Ovary (tissue), 3 donors: Measurements from ENCODE around the gene GSTM1.
"Not testable (repeated sequence)": the region's sequence is repeated elsewhere in the genome, so short reads cannot be mapped to it uniquely, and the experiment has no call there.

ENCODE experiments used
- POLR2A ChIP-seq: fragments of 450-650 bp; IDR thresholded peaks from one replicate; pipeline ENCODE4 v1.6.1; 2017; ENCODE audit warnings: antibody characterized with exemption, mild to moderate bottlenecking, moderate library complexity
- TF ChIP-seq, protein P1 (sequence below), 3 donors: fragments of 450-650 bp in 2 of 3; fragments of 200-600 bp in 1 of 3; IDR thresholded peaks; one replicate each; pipeline versions ENCODE4 v1.5.1 to v1.8.0; 2016 to 2022; ENCODE audit warnings: antibody characterized with exemption in 3 of 3, mild to moderate bottlenecking in 1 of 3
- donor health status: DM: no; HTN: no; CAD: no.

DNA sequence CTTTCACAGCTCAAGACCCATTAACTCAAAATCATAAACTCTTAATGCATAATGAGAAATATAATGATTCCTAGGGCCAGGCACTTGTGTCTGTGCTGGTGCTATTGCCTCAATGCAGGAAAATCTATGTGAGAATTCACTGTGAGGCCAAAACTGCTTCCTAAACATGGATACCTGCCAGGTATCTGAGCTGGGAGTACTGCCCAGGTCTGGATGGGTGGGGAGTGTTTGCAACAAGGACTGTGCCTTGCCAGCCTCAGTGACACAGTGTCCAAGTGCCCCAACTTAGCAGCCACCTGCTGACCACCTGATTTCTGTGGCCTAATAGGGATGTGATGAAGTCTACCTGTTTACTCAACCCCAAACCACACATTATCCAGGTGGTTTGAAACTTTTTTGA lies 22.2 kb downstream of the GSTM1 start:
- TF ChIP-seq, protein P1, sequence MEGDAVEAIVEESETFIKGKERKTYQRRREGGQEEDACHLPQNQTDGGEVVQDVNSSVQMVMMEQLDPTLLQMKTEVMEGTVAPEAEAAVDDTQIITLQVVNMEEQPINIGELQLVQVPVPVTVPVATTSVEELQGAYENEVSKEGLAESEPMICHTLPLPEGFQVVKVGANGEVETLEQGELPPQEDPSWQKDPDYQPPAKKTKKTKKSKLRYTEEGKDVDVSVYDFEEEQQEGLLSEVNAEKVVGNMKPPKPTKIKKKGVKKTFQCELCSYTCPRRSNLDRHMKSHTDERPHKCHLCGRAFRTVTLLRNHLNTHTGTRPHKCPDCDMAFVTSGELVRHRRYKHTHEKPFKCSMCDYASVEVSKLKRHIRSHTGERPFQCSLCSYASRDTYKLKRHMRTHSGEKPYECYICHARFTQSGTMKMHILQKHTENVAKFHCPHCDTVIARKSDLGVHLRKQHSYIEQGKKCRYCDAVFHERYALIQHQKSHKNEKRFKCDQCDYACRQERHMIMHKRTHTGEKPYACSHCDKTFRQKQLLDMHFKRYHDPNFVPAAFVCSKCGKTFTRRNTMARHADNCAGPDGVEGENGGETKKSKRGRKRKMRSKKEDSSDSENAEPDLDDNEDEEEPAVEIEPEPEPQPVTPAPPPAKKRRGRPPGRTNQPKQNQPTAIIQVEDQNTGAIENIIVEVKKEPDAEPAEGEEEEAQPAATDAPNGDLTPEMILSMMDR (IDR thresholded peaks at IDR 0.05), result not testable (repeated sequence)
- TF ChIP-seq POLR2A, result not testable (repeated sequence)
